Osteoblast (primary cell): ENCODE data around the gene ANO2. TPM values are rescaled to one million over a fixed set of nuclear protein-coding genes. Genes with fewer than 3 reads are reported as not detected.

Source experiments
- DNase-seq: peaks from one replicate; pipeline ENCODE4 v3.0.0; 2011; ENCODE audit warnings: low spot score, mixed read lengths; ENCODE audit not compliant: insufficient read length; ENCODE audit errors: missing footprints
- H2AFZ ChIP-seq: 2 replicates; pipeline ENCODE4 v1.6.0; 2011; ENCODE audit warnings: mild to moderate bottlenecking, low read length
- H3K27ac ChIP-seq: 2 replicates; pipeline ENCODE4 v1.5.1; 2011; ENCODE audit warnings: mild to moderate bottlenecking, low read depth, low read length, moderate library complexity
- H3K27me3 ChIP-seq: 2 replicates; pipeline ENCODE4 v1.6.0; 2012; ENCODE audit warnings: mild to moderate bottlenecking, control low read depth, inconsistent platforms, low read length, moderate library complexity; ENCODE audit not compliant: insufficient read depth
- H3K36me3 ChIP-seq: 2 replicates; pipeline ENCODE4 v1.5.1; 2011; ENCODE audit warnings: mild to moderate bottlenecking, low read length, control low read depth, moderate library complexity; ENCODE audit not compliant: insufficient read depth
- H3K4me1 ChIP-seq: 2 replicates; pipeline ENCODE4 v1.5.1; 2011; ENCODE audit warnings: mild to moderate bottlenecking, low read length, control low read depth, moderate library complexity; ENCODE audit not compliant: insufficient read depth
- H3K4me2 ChIP-seq: 2 replicates; pipeline ENCODE4 v1.6.0; 2011; ENCODE audit warnings: mild to moderate bottlenecking, low read length; ENCODE audit not compliant: insufficient read depth
- H3K4me3 ChIP-seq: fragments of 200-600 bp; sonication (generic); 3 replicates; pipeline ENCODE4 v1.5.1; 2012; ENCODE audit warnings: mild to moderate bottlenecking, low read length, inconsistent platforms; ENCODE audit not compliant: insufficient read depth
- H3K79me2 ChIP-seq: 2 replicates; pipeline ENCODE4 v1.6.0; 2012; ENCODE audit warnings: mild to moderate bottlenecking, low read length, control low read depth, inconsistent platforms; ENCODE audit not compliant: insufficient read depth
- H3K9me3 ChIP-seq: 2 replicates; pipeline ENCODE4 v1.5.1; 2011; ENCODE audit warnings: low read depth, low read length, control low read depth
- H4K20me1 ChIP-seq: 2 replicates; pipeline ENCODE4 v1.6.0; 2012; ENCODE audit warnings: mild to moderate bottlenecking, low read length, control low read depth; ENCODE audit not compliant: insufficient read depth
- CTCF ChIP-seq: IDR thresholded peaks from 2 replicates; pipeline ENCODE4 v1.5.1; 2011; ENCODE audit warnings: mild to moderate bottlenecking, low read depth, low read length, moderate library complexity; ENCODE audit errors: extremely low read depth
- total RNA-seq: library from RNA; depleted of rRNA; stranded (reverse); fragments of >200 nt; gene quantifications from 2 replicates; pipeline ENCODE4 v1.2.3, GENCODE V29; 2012

ANO2 gene
- total RNA-seq, 1 donor = under 0.01 TPM

GRCh38 chr12:5797661-5798060 lies 147.4 kb downstream of the ANO2 start:
- no peak overlapping the region for H3K4me3 ChIP-seq

GRCh38 chr12:5796959-5797225 lies 148.2 kb downstream of the ANO2 start:
- Histone ChIP-seq H3K4me1 (no peaks in the 10 kb centered on the region), H3K36me3 (no peaks in the 10 kb centered on the region), H3K79me2 (no peaks in the 10 kb centered on the region), H3K4me3 (no peak overlapping the region), H3K4me2 (no peak overlapping the region), H2AFZ (no peak overlapping the region), H3K27ac (no peak overlapping the region), H3K9me3 (no peaks in the 10 kb centered on the region), H4K20me1 (no peaks in the 10 kb centered on the region), H3K27me3 (no peaks in the 10 kb centered on the region)
- no peak for DNase-seq
- no peak for TF ChIP-seq CTCF

More at GRCh38 chr12:5797661-5798060, 147.4 kb downstream of the ANO2 start:
- Histone ChIP-seq H3K79me2 (no peaks in the 10 kb centered on the region), H3K36me3 (no peaks in the 10 kb centered on the region), H3K4me1 (no peaks in the 10 kb centered on the region), H3K4me2 (no peak overlapping the region), H4K20me1 (no peaks in the 10 kb centered on the region), H3K27ac (no peak overlapping the region), H3K27me3 (no peaks in the 10 kb centered on the region), H3K9me3 (no peaks in the 10 kb centered on the region), H2AFZ (no peak overlapping the region)
- DNase-seq = no peak
- TF ChIP-seq CTCF = no peak

GRCh38 chr12:5796171-5796958 lies 148.7 kb downstream of the ANO2 start:
- DNase-seq = no peak
- no peaks in the 10 kb centered on the region for H3K36me3 ChIP-seq

GRCh38 chr12:5794156-5794555 lies 150.9 kb downstream of the ANO2 start:
- no peak for TF ChIP-seq CTCF
- no peaks in the 10 kb centered on the region for H3K4me1 ChIP-seq
- no peaks in the 10 kb centered on the region for H4K20me1 ChIP-seq
- no peaks in the 10 kb centered on the region for H3K27me3 ChIP-seq
- H2AFZ ChIP-seq = no peak overlapping the region
- H3K36me3 ChIP-seq = no peaks in the 10 kb centered on the region
- no peak overlapping the region for H3K27ac ChIP-seq
- DNase-seq = no peak
- no peak overlapping the region for H3K4me2 ChIP-seq
- H3K9me3 ChIP-seq = no peaks in the 10 kb centered on the region
- no peak overlapping the region for H3K4me3 ChIP-seq
- H3K79me2 ChIP-seq = no peaks in the 10 kb centered on the region

More at GRCh38 chr12:5796171-5796958, 148.7 kb downstream of the ANO2 start:
- Histone ChIP-seq H3K27me3 (no peaks in the 10 kb centered on the region), H3K27ac (no peak overlapping the region), H3K4me3 (no peak overlapping the region), H3K9me3 (no peaks in the 10 kb centered on the region), H2AFZ (no peak overlapping the region), H4K20me1 (no peaks in the 10 kb centered on the region), H3K79me2 (no peaks in the 10 kb centered on the region), H3K4me2 (no peak overlapping the region), H3K4me1 (no peaks in the 10 kb centered on the region)
- TF ChIP-seq CTCF = peak; percentile 41
